Measurements from ENCODE around the gene CATSPERD. TPM values are rescaled to one million over a fixed set of nuclear protein-coding genes. Genes with fewer than 3 reads are reported as not detected.
"Not testable (repeated sequence)": the region's sequence is repeated elsewhere in the genome, so short reads cannot be mapped to it uniquely, and the experiment has no call there.

CATSPERD gene
- polyA plus RNA-seq, 3 donors = not detected

DNA sequence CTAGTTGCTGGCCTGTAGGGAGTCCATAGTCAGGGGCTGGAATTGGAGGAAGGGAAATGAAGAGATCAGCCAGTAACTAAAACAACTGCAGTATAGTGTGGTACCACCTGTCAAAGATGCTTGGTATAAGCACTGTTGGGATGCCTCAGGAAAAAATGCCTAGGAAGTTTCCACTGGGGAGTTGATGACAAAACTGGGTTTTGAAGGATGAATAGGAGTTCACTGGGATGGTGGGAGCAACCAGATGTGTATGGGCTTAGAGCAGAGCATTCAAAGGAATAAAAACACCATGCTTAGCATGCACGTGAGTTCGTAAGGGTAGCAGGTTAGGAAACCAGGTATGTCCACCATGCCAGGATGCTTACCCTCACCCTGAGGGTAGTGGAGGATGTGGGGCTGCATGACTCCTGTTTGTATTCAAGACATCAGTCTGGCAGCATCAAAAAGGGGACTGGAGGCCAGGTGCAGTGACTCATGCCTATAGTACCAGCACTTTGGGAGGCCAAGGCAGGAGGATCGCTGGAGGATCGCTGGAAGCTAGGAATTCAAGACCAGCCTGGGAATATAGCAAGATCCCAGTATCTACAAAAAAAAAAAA, 7.1 kb downstream of the CATSPERD start:
- DNase-seq = no peak
- Histone ChIP-seq H3K4me1 (ENCODE audit: control insufficient read depth in 1 of 2, insufficient read depth in 2 of 2, low read length in 2 of 2) (no peaks in the 10 kb centered on the region), H3K4me3 (replicated peaks in 1 of 3; ENCODE audit: low read depth in 2 of 3, low read length in 3 of 3) (no peak overlapping the region), H3K79me2 (ENCODE audit: insufficient read depth, low read length) (no peaks in the 10 kb centered on the region), H3K27ac (ENCODE audit: low read depth in 1 of 2, low read length in 2 of 2) (no peak overlapping the region), H3K36me3 (replicated peaks in 1 of 2; ENCODE audit: control insufficient read depth in 1 of 2, insufficient read depth in 2 of 2, low read length in 2 of 2) (no peaks in the 10 kb centered on the region), H3K9me3 (replicated peaks in 1 of 2; ENCODE audit: control insufficient read depth in 1 of 2, insufficient read depth in 1 of 2, low read length in 2 of 2) (no peaks in the 10 kb centered on the region), H4K20me1 (ENCODE audit: insufficient read depth, low read length) (no peaks in the 10 kb centered on the region), H3K9ac (ENCODE audit: insufficient read depth, low read length, poor library complexity, severe bottlenecking) (no peak overlapping the region), H3K4me2 (replicated peaks; ENCODE audit: extremely low read depth, low read length, poor library complexity, severe bottlenecking) (no peak overlapping the region), H2AFZ (ENCODE audit: insufficient read depth, low read depth, low read length, poor library complexity, severe bottlenecking) (no peak overlapping the region), H3K27me3 (ENCODE audit: control insufficient read depth in 2 of 2, insufficient read depth in 2 of 2, low read length in 2 of 2) (no peaks in the 10 kb centered on the region)
- WGBS (ENCODE audit: insufficient coverage) = 100% methylated on average over 2 of the region's 4 CpGs
- H3K4me1 Mint-ChIP-seq = no peaks in the 10 kb centered on the region
- H3K27ac Mint-ChIP-seq = no peak overlapping the region
- intact Hi-C loops (cut with micrococcal nuclease) = no loop called here
- H3K4me3 Mint-ChIP-seq = no peak overlapping the region
- TF ChIP-seq CTCF (IDR thresholded peaks at IDR 0.05) = no peak
- no peaks in the 10 kb centered on the region for H3K36me3 Mint-ChIP-seq
- H3K27me3 Mint-ChIP-seq (ENCODE audit: low read depth in 3 of 3) = peaks cover 0 to 13% (median 3%) of the 10 kb centered on the region in 3 donors
- H3K9me3 Mint-ChIP-seq = peaks cover 0 to 17% (median 3%) of the 10 kb centered on the region in 7 donors

- H3K36me3 ChIP-seq (replicated peaks in 1 of 2; ENCODE audit: control insufficient read depth in 1 of 2, insufficient read depth in 2 of 2, low read length in 2 of 2); H4K20me1 ChIP-seq (ENCODE audit: insufficient read depth, low read length); H3K27ac ChIP-seq (ENCODE audit: low read depth in 1 of 2, low read length in 2 of 2); H3K79me2 ChIP-seq (ENCODE audit: insufficient read depth, low read length); H3K9ac ChIP-seq (ENCODE audit: insufficient read depth, low read length, poor library complexity, severe bottlenecking); DNase-seq; H3K4me2 ChIP-seq (replicated peaks; ENCODE audit: extremely low read depth, low read length, poor library complexity, severe bottlenecking); H2AFZ ChIP-seq (ENCODE audit: insufficient read depth, low read depth, low read length, poor library complexity, severe bottlenecking); H3K36me3 Mint-ChIP-seq; H3K4me3 Mint-ChIP-seq; H3K27me3 ChIP-seq (ENCODE audit: control insufficient read depth in 2 of 2, insufficient read depth in 2 of 2, low read length in 2 of 2); H3K9me3 ChIP-seq (replicated peaks in 1 of 2; ENCODE audit: control insufficient read depth in 1 of 2, insufficient read depth in 1 of 2, low read length in 2 of 2); intact Hi-C loops (cut with micrococcal nuclease); H3K4me3 ChIP-seq (replicated peaks in 1 of 3; ENCODE audit: low read depth in 2 of 3, low read length in 3 of 3); H3K4me1 Mint-ChIP-seq; H3K4me1 ChIP-seq (ENCODE audit: control insufficient read depth in 1 of 2, insufficient read depth in 2 of 2, low read length in 2 of 2): not testable (repeated sequence)
- Mint-ChIP-seq H3K9me3 (peaks cover 0 to 16% (median 3%) of the 10 kb centered on the region in 7 donors), H3K27ac (peak overlapping the region in 1 of 7 donors; percentile 81), H3K27me3 (ENCODE audit: low read depth in 3 of 3) (peaks cover 0 to 10% (median 8%) of the 10 kb centered on the region in 3 donors)
- WGBS (ENCODE audit: insufficient coverage) = 86% methylated on average over 2 of the region's 2 CpGs
These were observed 12.7 kb downstream of the CATSPERD start for GRCh38 chr19:5733172-5733571.
